ENCODE data around the gene PLPP7.

DNA sequence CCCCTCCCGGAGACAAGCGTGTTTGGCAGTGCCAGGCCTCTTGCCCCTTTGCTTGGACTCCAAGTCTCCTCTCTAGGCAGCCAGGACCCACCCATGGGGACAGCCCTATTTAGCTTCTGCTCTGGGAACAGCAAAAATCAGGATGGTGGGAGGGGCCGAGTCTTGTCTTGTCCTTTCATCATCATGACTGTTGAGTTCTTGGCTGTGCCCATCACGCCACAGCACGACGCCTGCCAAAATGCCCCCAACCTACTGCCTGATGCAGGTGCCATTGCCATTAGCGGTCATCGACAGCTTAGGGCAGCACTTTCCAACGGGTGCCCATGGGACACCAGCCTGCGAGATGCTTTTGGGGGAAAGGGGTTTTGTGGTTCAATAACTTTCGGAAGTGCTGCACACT is 18.9 kb downstream of the PLPP7 start:
- TF ChIP-seq, protein P1, sequence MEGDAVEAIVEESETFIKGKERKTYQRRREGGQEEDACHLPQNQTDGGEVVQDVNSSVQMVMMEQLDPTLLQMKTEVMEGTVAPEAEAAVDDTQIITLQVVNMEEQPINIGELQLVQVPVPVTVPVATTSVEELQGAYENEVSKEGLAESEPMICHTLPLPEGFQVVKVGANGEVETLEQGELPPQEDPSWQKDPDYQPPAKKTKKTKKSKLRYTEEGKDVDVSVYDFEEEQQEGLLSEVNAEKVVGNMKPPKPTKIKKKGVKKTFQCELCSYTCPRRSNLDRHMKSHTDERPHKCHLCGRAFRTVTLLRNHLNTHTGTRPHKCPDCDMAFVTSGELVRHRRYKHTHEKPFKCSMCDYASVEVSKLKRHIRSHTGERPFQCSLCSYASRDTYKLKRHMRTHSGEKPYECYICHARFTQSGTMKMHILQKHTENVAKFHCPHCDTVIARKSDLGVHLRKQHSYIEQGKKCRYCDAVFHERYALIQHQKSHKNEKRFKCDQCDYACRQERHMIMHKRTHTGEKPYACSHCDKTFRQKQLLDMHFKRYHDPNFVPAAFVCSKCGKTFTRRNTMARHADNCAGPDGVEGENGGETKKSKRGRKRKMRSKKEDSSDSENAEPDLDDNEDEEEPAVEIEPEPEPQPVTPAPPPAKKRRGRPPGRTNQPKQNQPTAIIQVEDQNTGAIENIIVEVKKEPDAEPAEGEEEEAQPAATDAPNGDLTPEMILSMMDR (IDR thresholded peaks at IDR 0.05): no peak
- TF ChIP-seq POLR2A (IDR thresholded peaks at IDR 0.05; ENCODE audit: low read length) (no peak), ZSCAN20 (CRISPR knock-in tag; IDR thresholded peaks at IDR 0.05) (no peak), RCOR1 (IDR thresholded peaks at IDR 0.05; ENCODE audit: low read depth, low read length) (no peak), MAZ (IDR thresholded peaks at IDR 0.05; ENCODE audit: borderline replicate concordance, low read depth, low read length) (no peak)

Data from A549 (cell line).